ENCODE measurements around the gene MAN1B1. TPM values are rescaled to one million over a fixed set of nuclear protein-coding genes. Genes with fewer than 3 reads are reported as not detected.

MAN1B1 gene
- total and polyA plus RNA-seq, 2 of the 8 experiments (the other 6 are each of a cell fraction or from before 2014, with no cell fraction given): 33.7 to 36.3 TPM

GRCh38 chr9:137073992-137074399 lies 12.8 kb upstream of the MAN1B1 start (continued):
- TF ChIP-seq, protein P1, sequence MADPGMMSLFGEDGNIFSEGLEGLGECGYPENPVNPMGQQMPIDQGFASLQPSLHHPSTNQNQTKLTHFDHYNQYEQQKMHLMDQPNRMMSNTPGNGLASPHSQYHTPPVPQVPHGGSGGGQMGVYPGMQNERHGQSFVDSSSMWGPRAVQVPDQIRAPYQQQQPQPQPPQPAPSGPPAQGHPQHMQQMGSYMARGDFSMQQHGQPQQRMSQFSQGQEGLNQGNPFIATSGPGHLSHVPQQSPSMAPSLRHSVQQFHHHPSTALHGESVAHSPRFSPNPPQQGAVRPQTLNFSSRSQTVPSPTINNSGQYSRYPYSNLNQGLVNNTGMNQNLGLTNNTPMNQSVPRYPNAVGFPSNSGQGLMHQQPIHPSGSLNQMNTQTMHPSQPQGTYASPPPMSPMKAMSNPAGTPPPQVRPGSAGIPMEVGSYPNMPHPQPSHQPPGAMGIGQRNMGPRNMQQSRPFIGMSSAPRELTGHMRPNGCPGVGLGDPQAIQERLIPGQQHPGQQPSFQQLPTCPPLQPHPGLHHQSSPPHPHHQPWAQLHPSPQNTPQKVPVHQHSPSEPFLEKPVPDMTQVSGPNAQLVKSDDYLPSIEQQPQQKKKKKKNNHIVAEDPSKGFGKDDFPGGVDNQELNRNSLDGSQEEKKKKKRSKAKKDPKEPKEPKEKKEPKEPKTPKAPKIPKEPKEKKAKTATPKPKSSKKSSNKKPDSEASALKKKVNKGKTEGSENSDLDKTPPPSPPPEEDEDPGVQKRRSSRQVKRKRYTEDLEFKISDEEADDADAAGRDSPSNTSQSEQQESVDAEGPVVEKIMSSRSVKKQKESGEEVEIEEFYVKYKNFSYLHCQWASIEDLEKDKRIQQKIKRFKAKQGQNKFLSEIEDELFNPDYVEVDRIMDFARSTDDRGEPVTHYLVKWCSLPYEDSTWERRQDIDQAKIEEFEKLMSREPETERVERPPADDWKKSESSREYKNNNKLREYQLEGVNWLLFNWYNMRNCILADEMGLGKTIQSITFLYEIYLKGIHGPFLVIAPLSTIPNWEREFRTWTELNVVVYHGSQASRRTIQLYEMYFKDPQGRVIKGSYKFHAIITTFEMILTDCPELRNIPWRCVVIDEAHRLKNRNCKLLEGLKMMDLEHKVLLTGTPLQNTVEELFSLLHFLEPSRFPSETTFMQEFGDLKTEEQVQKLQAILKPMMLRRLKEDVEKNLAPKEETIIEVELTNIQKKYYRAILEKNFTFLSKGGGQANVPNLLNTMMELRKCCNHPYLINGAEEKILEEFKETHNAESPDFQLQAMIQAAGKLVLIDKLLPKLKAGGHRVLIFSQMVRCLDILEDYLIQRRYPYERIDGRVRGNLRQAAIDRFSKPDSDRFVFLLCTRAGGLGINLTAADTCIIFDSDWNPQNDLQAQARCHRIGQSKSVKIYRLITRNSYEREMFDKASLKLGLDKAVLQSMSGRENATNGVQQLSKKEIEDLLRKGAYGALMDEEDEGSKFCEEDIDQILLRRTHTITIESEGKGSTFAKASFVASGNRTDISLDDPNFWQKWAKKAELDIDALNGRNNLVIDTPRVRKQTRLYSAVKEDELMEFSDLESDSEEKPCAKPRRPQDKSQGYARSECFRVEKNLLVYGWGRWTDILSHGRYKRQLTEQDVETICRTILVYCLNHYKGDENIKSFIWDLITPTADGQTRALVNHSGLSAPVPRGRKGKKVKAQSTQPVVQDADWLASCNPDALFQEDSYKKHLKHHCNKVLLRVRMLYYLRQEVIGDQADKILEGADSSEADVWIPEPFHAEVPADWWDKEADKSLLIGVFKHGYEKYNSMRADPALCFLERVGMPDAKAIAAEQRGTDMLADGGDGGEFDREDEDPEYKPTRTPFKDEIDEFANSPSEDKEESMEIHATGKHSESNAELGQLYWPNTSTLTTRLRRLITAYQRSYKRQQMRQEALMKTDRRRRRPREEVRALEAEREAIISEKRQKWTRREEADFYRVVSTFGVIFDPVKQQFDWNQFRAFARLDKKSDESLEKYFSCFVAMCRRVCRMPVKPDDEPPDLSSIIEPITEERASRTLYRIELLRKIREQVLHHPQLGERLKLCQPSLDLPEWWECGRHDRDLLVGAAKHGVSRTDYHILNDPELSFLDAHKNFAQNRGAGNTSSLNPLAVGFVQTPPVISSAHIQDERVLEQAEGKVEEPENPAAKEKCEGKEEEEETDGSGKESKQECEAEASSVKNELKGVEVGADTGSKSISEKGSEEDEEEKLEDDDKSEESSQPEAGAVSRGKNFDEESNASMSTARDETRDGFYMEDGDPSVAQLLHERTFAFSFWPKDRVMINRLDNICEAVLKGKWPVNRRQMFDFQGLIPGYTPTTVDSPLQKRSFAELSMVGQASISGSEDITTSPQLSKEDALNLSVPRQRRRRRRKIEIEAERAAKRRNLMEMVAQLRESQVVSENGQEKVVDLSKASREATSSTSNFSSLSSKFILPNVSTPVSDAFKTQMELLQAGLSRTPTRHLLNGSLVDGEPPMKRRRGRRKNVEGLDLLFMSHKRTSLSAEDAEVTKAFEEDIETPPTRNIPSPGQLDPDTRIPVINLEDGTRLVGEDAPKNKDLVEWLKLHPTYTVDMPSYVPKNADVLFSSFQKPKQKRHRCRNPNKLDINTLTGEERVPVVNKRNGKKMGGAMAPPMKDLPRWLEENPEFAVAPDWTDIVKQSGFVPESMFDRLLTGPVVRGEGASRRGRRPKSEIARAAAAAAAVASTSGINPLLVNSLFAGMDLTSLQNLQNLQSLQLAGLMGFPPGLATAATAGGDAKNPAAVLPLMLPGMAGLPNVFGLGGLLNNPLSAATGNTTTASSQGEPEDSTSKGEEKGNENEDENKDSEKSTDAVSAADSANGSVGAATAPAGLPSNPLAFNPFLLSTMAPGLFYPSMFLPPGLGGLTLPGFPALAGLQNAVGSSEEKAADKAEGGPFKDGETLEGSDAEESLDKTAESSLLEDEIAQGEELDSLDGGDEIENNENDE (IDR thresholded peaks at IDR 0.05; ENCODE audit: insufficient replicate concordance, low read length): no peak
- TF ChIP-seq CBX5 (IDR thresholded peaks at IDR 0.05; ENCODE audit: low read depth, low read length) (no peak), CREB1 (IDR thresholded peaks at IDR 0.05) (no peak), HDAC6 (IDR thresholded peaks at IDR 0.05; ENCODE audit: low read depth, low read length) (no peak)
